NCI-H748 (cell line): Measurements from ENCODE around the gene WWOX.

Source experiments
- DNase-seq: peaks from one replicate; lab custom pipeline; 2025; ENCODE audit not compliant: unreplicated experiment; lab: John Stamatoyannopoulos, UW

The WWOX gene

GRCh38 chr16:78778101-78779004 is 678.9 kb downstream of the WWOX start:
- no peak for DNase-seq

GRCh38 chr16:78780808-78781207 is 681.4 kb downstream of the WWOX start:
- DNase-seq, result no peak

- no peak for DNase-seq
These were observed 683.1 kb downstream of the WWOX start for GRCh38 chr16:78782572-78782971.

- DNase-seq, result no peak
These were observed 684.2 kb downstream of the WWOX start for GRCh38 chr16:78783570-78784079.

GRCh38 chr16:78784771-78785170 is 685.3 kb downstream of the WWOX start:
- no peak for DNase-seq

GRCh38 chr16:78785218-78785617 is 685.8 kb downstream of the WWOX start:
- DNase-seq, result no peak

GRCh38 chr16:78786635-78787034 is 687.2 kb downstream of the WWOX start:
- no peak for DNase-seq

GRCh38 chr16:78788276-78788675 is 688.8 kb downstream of the WWOX start:
- no peak for DNase-seq

- DNase-seq, result no peak
These were observed 689.2 kb downstream of the WWOX start for GRCh38 chr16:78788696-78789095.

GRCh38 chr16:78789561-78789960 is 690.1 kb downstream of the WWOX start:
- no peak for DNase-seq

GRCh38 chr16:78791011-78791410 is 691.6 kb downstream of the WWOX start:
- no peak for DNase-seq

- DNase-seq, result no peak
These were observed 692.5 kb downstream of the WWOX start for GRCh38 chr16:78791926-78792325.

- no peak for DNase-seq
These were observed 693.5 kb downstream of the WWOX start for GRCh38 chr16:78792952-78793351.

GRCh38 chr16:78794581-78795250 is 695.3 kb downstream of the WWOX start:
- DNase-seq, result no peak

- no peak for DNase-seq
These were observed 696.0 kb downstream of the WWOX start for GRCh38 chr16:78795433-78795832.

GRCh38 chr16:78796221-78796866 is 696.9 kb downstream of the WWOX start:
- peak; percentile 8 for DNase-seq

GRCh38 chr16:78799429-78799828 is 700.0 kb downstream of the WWOX start:
- no peak for DNase-seq

- no peak for DNase-seq
These were observed 701.1 kb downstream of the WWOX start for GRCh38 chr16:78800523-78800922.

GRCh38 chr16:78804058-78804735 is 704.7 kb downstream of the WWOX start:
- DNase-seq, result no peak

GRCh38 chr16:78805556-78805955 is 706.1 kb downstream of the WWOX start:
- no peak for DNase-seq

GRCh38 chr16:78811247-78811646 is 711.8 kb downstream of the WWOX start:
- DNase-seq, result no peak
